Heart left ventricle (tissue), 13 donors: ENCODE measurements around the gene KANK4.

Source experiments
- CTCF ChIP-seq, 12 donors: fragments of 200-600 bp; sonication (generic) in 4 of 12; IDR thresholded peaks; one replicate each; pipeline versions ENCODE4 v1.5.0 to v1.8.0; 2018 to 2022; ENCODE audit warnings: antibody characterized with exemption in 12 of 12, mild to moderate bottlenecking in 5 of 12
- POLR2A ChIP-seq, 2 donors: fragments of 450-650 bp; IDR thresholded peaks; one replicate each; pipeline ENCODE4 v1.6.1; 2017; ENCODE audit warnings: antibody characterized with exemption in 2 of 2, mild to moderate bottlenecking in 2 of 2, moderate library complexity in 2 of 2
- donor health status: ischemic (EF 13 %, LVEDD 7.1; RV severe dilation, severe dysfunction).
- donor health status: DM: no; HTN: yes; CAD: no.
- donor health status: DM: no; HTN: no; CAD: no.
- donor health status: ischemic (EF 25% LVEDD 6.9; RV normal size, moderate dysfunction).
- donor health status: ischemic (EF 25% LVEDD 5.7; RV mildly dilated, moderate dysfunction).
- donor health status: ischemic (EF 35%, LVEDD 5.7; RV mildly dilated, moderate dysfunction).
- donor health status: nonischemic (EF 11% LVEDD 7.7; RV severe dilation, severe dysfunction).
- donor health status: DM: yes; HTN: yes; CAD: no.
- donor health status: PGD.
- donor health status: ischemic (EF 29% LVEDD 5.4; RV normal size, mild dysfunction).
- donor health status: nonischemic (EF 23%, LVEDD 6.1; RV moderate dilation, normal function).

DNA sequence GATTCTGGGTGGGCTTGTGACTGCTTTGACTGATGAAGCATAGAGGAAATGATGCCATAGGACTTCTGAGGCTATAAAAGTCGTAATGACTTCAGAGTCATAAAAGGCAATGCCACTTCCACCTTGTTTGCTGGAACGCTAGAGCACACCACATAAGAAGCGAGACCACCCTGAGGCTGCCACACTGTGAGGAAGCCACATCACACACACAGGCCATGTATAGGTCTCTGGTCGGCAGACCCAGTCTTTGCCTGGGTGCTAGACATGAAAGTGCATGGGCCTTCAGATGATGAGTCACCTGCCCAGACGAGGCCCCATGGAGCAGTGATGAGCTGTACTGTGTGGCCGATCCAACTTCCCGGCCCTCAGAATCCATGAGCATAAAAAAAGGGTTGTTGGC is 14.2 kb upstream of the KANK4 start:
- TF ChIP-seq CTCF (IDR thresholded peaks at IDR 0.05) (no peak), POLR2A (IDR thresholded peaks at IDR 0.05) (no peak)
